ENCODE results near the gene HFE.

DNA sequence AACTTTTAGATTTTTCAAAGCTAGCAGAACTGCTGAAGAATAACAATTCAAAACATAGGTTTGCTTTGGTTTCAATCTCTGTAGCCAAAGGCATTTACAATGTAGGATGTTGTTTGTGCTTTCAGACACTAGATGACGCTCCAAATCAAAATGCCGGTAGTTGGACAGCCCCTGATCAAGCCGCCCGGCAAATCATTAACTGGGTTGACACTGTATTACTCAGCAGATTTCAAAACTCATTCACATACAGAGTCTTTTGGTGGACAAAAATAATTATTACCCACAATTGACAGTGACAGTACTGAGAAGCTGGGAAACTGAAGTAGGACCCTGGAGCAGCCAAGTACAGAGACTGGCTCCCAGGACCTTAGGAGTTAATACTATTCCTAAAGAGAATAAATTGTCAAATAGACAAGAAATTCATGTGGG, 21.3 kb upstream of the HFE start:
- TF ChIP-seq POLR2A (IDR thresholded peaks at IDR 0.05): no peak
- TF ChIP-seq, protein P1, sequence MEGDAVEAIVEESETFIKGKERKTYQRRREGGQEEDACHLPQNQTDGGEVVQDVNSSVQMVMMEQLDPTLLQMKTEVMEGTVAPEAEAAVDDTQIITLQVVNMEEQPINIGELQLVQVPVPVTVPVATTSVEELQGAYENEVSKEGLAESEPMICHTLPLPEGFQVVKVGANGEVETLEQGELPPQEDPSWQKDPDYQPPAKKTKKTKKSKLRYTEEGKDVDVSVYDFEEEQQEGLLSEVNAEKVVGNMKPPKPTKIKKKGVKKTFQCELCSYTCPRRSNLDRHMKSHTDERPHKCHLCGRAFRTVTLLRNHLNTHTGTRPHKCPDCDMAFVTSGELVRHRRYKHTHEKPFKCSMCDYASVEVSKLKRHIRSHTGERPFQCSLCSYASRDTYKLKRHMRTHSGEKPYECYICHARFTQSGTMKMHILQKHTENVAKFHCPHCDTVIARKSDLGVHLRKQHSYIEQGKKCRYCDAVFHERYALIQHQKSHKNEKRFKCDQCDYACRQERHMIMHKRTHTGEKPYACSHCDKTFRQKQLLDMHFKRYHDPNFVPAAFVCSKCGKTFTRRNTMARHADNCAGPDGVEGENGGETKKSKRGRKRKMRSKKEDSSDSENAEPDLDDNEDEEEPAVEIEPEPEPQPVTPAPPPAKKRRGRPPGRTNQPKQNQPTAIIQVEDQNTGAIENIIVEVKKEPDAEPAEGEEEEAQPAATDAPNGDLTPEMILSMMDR (IDR thresholded peaks at IDR 0.05): peak; percentile 58 to 96 (median 85)
